GM18499 (cell line): ENCODE results near the gene ZBTB16.

Experiments used
- ATAC-seq: cut with Tn5 transposase; IDR thresholded peaks from one replicate; pipeline ENCODE4 v1.9.1; 2021; ENCODE audit warnings: moderate number of reproducible peaks; ENCODE audit not compliant: insufficient read depth, unreplicated experiment

Gene ZBTB16

GRCh38 chr11:114265122-114265878, 205.8 kb downstream of the ZBTB16 start:
- no peak for ATAC-seq

DNA sequence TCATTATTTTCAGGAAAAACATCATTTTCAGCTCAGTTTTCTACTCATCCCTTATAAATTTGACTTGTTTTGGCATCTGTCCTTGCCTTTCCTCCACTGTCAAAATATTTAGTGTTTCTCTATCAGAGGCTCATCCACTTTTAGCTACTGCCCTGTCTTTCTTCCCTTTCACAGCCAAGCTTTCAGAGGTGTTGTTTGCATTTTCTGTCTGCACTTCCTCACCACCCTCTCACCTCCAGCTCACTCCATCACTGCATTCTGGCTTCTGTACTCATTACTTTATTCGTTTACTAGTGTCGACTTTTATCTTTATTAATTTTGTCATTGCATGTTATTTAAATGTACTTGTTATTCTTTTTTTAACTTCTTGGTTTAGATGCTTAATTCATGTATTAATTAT, 210.0 kb downstream of the ZBTB16 start:
- ATAC-seq, result no peak

- no peak for ATAC-seq
Measured at GRCh38 chr11:114270531-114271270, 211.2 kb downstream of the ZBTB16 start.

DNA sequence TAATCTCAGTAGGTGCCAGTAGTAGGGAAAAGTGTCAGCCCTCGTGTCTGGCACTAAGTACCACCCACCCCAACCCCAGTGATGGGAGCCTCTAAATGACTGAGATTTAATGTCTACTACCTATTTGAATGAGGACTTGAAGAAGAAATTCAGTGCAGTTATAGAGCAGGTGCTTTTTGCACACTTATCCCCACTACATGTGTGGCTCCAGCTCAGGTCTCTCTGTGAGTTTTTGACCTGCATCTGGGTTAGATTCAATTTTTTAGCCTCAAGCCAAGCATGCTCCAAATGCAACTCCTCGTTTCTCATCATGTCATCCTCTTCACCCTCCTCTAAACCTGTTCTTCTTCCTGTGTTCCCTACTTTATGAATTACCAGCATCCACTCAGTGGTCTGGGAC, 211.8 kb downstream of the ZBTB16 start:
- ATAC-seq, result no peak

- ATAC-seq, result no peak
Measured at GRCh38 chr11:114272311-114272710, 212.8 kb downstream of the ZBTB16 start.

- no peak for ATAC-seq
Measured at GRCh38 chr11:114273071-114273470, 213.6 kb downstream of the ZBTB16 start.

GRCh38 chr11:114273890-114274635, 214.6 kb downstream of the ZBTB16 start:
- no peak for ATAC-seq

DNA sequence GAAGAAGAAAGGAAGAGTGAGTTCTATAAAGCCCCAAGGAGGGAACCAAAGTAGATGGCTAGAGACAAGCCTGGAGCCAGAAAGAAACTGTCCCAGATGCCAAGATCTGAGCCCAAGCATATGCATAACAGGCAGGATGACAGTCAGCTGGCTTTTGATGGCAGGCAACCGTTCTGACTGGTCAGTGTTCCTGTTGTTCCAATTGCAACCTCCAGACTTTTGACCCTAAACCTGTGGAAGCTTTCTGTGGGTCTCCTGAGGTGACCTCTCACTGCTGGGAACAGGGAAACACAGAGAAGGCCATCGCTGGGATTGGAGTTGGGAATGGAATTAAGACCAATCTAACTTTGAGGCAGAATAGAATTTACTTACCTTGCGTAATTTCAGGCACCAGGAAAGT, 215.1 kb downstream of the ZBTB16 start:
- ATAC-seq, result no peak

DNA sequence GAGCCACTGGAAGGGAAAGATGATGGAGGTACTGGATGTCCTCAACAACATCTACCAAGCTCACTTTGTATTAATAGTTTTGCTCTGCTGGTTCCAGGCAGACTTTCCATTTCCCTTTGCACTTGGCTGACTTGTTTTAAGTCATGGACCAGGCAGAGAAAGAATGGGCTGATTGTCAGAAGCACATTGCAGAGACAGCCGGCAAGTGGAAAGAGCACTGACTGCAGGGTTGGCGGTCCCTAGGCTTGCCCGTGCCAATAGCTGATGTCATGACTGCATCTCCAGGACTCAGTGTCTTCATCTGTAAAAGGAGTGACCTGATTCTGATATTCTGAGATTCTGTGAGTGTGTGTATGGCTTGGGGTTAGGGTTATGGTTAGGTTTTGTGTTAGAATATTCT, 215.8 kb downstream of the ZBTB16 start:
- ATAC-seq, result no peak

DNA sequence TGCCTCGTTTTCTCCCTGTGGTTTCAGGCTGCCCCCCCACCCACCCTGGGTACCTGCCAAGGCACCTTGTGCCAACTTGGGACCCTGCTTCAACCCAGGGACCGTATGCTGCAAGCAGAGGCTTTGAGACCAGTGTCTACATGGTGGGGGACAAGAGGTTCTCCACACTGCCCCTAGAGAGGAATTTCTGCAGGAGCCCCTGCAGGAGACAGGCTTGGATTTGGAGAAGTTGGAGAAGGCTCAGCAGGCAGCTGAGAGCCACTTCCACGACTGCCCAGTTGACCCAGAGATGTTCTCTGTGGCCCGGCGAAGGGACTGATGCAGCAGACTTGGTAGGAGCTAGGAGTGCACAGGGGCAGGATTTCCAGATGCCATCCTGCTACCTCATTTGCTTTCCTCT, 216.6 kb downstream of the ZBTB16 start:
- no peak for ATAC-seq

DNA sequence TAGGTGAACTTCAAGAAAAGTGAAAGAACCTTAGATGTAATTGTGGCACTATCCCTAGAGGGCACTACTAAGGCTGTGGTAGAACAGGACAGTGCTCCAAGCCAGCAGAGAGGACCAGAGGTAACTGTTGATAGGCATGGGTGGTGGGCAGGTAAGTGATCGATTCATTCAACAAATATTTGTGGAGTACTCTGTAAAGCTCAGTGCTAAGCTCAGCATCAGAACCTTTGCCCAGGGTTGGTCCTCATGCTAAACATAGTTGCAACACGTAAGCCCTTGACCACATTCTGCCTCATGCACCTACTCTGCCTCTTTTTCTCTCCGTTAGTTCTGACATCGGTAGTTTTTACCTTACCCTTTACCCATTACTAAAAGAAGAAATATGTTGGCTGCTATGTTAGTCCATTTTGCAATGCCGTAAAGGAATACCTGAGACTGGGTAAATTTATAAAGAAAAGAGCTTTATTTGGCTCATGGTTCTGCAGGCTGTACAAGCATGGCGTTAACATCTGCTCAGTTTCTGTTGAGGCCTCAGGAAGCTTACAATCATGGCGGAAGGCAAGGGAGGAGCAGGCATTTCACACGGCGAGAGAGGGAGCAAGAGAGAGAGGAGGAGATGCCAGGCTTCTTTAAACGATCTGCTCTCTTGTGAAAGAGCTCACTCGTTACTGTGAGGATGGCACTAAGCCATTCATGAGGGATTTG, 218.3 kb downstream of the ZBTB16 start:
- no peak for ATAC-seq

- no peak for ATAC-seq
Measured at GRCh38 chr11:114278342-114279065, 219.0 kb downstream of the ZBTB16 start.

- ATAC-seq, result no peak
Measured at GRCh38 chr11:114279792-114280546, 220.5 kb downstream of the ZBTB16 start.

DNA sequence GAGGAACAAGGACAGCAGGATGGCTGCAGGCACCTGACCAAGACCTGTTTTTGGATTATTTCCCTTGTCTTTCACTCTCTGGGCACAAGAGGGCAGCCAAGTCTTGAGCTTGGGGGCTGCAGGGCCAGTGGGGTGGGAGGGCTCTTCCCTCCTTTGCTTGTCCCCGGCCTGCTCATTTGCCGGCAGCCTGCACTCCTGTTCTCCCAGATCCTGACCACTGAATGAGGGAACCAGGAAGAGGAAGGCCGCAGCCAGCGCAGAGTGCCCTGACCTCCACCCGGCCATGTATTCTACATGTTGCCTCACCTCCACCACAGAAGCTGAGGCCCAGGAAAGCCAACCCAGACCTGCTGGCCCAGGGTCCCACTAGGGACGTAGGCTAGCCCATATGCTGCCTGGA, 221.2 kb downstream of the ZBTB16 start:
- no peak for ATAC-seq

- no peak for ATAC-seq
Measured at GRCh38 chr11:114281388-114281956, 222.0 kb downstream of the ZBTB16 start.

- no peak for ATAC-seq
Measured at GRCh38 chr11:114282488-114282887, 223.0 kb downstream of the ZBTB16 start.

- no peak for ATAC-seq
Measured at GRCh38 chr11:114283422-114283821, 223.9 kb downstream of the ZBTB16 start.

DNA sequence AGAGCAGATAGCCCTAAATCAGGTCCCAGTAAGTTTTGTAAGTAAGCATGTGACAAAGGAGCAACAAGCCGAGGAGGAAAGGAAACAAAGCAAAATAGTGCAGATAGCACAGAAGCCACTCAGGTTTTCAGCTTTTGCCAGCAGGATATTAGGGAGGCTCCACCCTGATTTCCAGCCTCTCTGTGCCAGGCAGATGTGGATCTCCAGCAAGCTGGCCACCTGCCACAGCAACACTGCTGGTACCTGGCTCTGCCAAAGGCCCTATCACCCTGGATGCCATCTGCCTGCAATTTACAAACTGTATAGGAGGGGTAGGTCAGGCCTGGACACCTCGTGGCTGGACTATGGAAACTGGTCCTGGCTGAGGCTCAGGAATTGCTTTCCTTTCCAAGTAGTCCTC, 224.5 kb downstream of the ZBTB16 start:
- no peak for ATAC-seq

GRCh38 chr11:114284914-114285313, 225.4 kb downstream of the ZBTB16 start:
- ATAC-seq, result no peak
